PC-3 (cell line): ENCODE measurements around the gene CCDC38. TPM values are rescaled to one million over a fixed set of nuclear protein-coding genes. Genes with fewer than 3 reads are reported as not detected.
"Not testable (repeated sequence)": the region's sequence is repeated elsewhere in the genome, so short reads cannot be mapped to it uniquely, and the experiment has no call there.

Experiments
- ATAC-seq: fragments of 200-7000 bp; cut with Tn5 transposase; 2 replicates; pipeline ENCODE4 v1.9.1; 2020; ENCODE audit warnings: mild to moderate bottlenecking, moderate library complexity
- BruUV-seq: library from RNA; stranded (reverse); fragments of 400-500 nt; replicated peaks from 2 replicates; lab custom pipeline; 2021; lab: Mats Ljungman, UMichigan
- CTCF ChIA-PET: fragments of 300-600 bp; sonication (Branson Sonifier 250); formaldehyde crosslinking; loops from one replicate; lab custom pipeline; 2022; ENCODE audit warnings: antibody characterized with exemption; lab: Charles Lee
- POLR2A ChIA-PET: fragments of 300-600 bp; sonication (Branson Sonifier 250); formaldehyde crosslinking; loops from one replicate; lab custom pipeline; 2022; ENCODE audit warnings: antibody characterized with exemption; ENCODE audit not compliant: unreplicated experiment; lab: Charles Lee
- DNase-seq: peaks from one replicate; pipeline ENCODE4 v3.0.0-alpha.2; 2015
- H2AFZ ChIP-seq: fragments of 300-600 bp; sonication (generic); 2 replicates; pipeline ENCODE4 v1.6.0; 2016; ENCODE audit warnings: antibody characterized with exemption, low read length
- H3F3A ChIP-seq: fragments of 300-600 bp; sonication (generic); one replicate; pipeline ENCODE4 v1.6.0; 2017; ENCODE audit warnings: antibody characterized with exemption, low read length, control low read depth, mild to moderate bottlenecking; ENCODE audit not compliant: unreplicated experiment
- H3K27ac ChIP-seq: fragments of 300-600 bp; sonication (generic); 2 replicates; pipeline ENCODE4 v1.5.1; 2016; ENCODE audit warnings: mild to moderate bottlenecking, low read length
- H3K27me3 ChIP-seq: fragments of 300-600 bp; sonication (generic); 2 replicates; pipeline ENCODE4 v1.6.1; 2016; ENCODE audit warnings: low read length, mixed read lengths
- H3K36me3 ChIP-seq: fragments of 300-600 bp; sonication (generic); 2 replicates; pipeline ENCODE4 v1.6.1; 2016; ENCODE audit warnings: low read depth, mixed run types, low read length, mixed read lengths
- H3K4me1 ChIP-seq: fragments of 300-600 bp; sonication (generic); 2 replicates; pipeline ENCODE4 v1.5.1; 2016; ENCODE audit warnings: low read length; ENCODE audit not compliant: insufficient read depth
- H3K4me2 ChIP-seq: fragments of 300-600 bp; sonication (generic); 2 replicates; pipeline ENCODE4 v1.6.0; 2016; ENCODE audit warnings: low read length
- H3K4me3 ChIP-seq: fragments of 300-600 bp; sonication (generic); 2 replicates; pipeline ENCODE4 v1.5.1; 2016; ENCODE audit warnings: mild to moderate bottlenecking, low read length, mixed read lengths
- H3K79me2 ChIP-seq: fragments of 300-600 bp; sonication (generic); 2 replicates; pipeline ENCODE4 v1.6.1; 2017; ENCODE audit warnings: low read length, mixed read lengths
- H3K9ac ChIP-seq: fragments of 300-600 bp; sonication (generic); 2 replicates; pipeline ENCODE4 v1.6.0; 2016; ENCODE audit warnings: mild to moderate bottlenecking, low read length
- H3K9me2 ChIP-seq: fragments of 300-600 bp; sonication (generic); replicated peaks from 2 replicates; pipeline ENCODE4 v1.6.1; 2016; ENCODE audit warnings: mixed run types, low read length, mixed read lengths
- H3K9me3 ChIP-seq: fragments of 300-600 bp; sonication (generic); 2 replicates; pipeline ENCODE4 v1.6.1; 2016; ENCODE audit warnings: low read length, mixed read lengths
- H4K20me1 ChIP-seq: fragments of 300-600 bp; sonication (generic); 2 replicates; pipeline ENCODE4 v1.6.1; 2016; ENCODE audit warnings: low read length, mixed read lengths
- EZH2 ChIP-seq: fragments of 300-600 bp; sonication (generic); IDR thresholded peaks from one replicate; pipeline ENCODE4 v1.6.1; 2017; ENCODE audit warnings: antibody characterized with exemption, mild to moderate bottlenecking, low read length; ENCODE audit not compliant: unreplicated experiment
- EZH2phosphoT487 ChIP-seq: fragments of 300-600 bp; sonication (generic); IDR thresholded peaks from 2 replicates; pipeline ENCODE4 v1.6.1; 2018; ENCODE audit warnings: mild to moderate bottlenecking, antibody characterized with exemption, low read length, borderline replicate concordance
- intact Hi-C: fragments of 100-400 bp; cut with micrococcal nuclease; formaldehyde crosslinking; loops from 2 replicates; pipeline ENCODE4 v1.9.0; 2023
- total RNA-seq: library from RNA; depleted of rRNA; stranded (reverse); fragments of >200 nt; gene quantifications from 2 replicates; pipeline ENCODE4 v1.2.3, GENCODE V29; 2014
- TF ChIP-seq, protein P1 (sequence below): fragments of 300-600 bp; sonication (generic); conservative IDR thresholded peaks from 2 replicates; pipeline ENCODE4 v1.5.1; 2017; ENCODE audit warnings: antibody characterized with exemption, low read depth, mild to moderate bottlenecking, low read length

The CCDC38 gene
- total RNA-seq, 1 experiment from 2014 or later = not detected

- Histone ChIP-seq H3K27me3 (no peaks in the 10 kb centered on the region), H3K9ac (no peak overlapping the region), H3K9me3 (no peaks in the 10 kb centered on the region), H3K9me2 (no peaks in the 10 kb centered on the region), H3F3A (no peaks in the 10 kb centered on the region), H3K4me1 (no peaks in the 10 kb centered on the region), H4K20me1 (no peaks in the 10 kb centered on the region), H3K27ac (no peak overlapping the region), H3K4me3 (no peak overlapping the region), H3K4me2 (no peak overlapping the region), H3K79me2 (no peaks in the 10 kb centered on the region), H3K36me3 (no peaks in the 10 kb centered on the region), H2AFZ (no peak overlapping the region)
- no TSS peak for BruUV-seq
- no peak for DNase-seq
- ATAC-seq = no peak
- ChIA-PET CTCF (no interaction called here), POLR2A (no interaction called here)
- no peak for TF ChIP-seq EZH2
- TF ChIP-seq EZH2phosphoT487 = no peak
- TF ChIP-seq, protein P1, sequence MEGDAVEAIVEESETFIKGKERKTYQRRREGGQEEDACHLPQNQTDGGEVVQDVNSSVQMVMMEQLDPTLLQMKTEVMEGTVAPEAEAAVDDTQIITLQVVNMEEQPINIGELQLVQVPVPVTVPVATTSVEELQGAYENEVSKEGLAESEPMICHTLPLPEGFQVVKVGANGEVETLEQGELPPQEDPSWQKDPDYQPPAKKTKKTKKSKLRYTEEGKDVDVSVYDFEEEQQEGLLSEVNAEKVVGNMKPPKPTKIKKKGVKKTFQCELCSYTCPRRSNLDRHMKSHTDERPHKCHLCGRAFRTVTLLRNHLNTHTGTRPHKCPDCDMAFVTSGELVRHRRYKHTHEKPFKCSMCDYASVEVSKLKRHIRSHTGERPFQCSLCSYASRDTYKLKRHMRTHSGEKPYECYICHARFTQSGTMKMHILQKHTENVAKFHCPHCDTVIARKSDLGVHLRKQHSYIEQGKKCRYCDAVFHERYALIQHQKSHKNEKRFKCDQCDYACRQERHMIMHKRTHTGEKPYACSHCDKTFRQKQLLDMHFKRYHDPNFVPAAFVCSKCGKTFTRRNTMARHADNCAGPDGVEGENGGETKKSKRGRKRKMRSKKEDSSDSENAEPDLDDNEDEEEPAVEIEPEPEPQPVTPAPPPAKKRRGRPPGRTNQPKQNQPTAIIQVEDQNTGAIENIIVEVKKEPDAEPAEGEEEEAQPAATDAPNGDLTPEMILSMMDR = no peak
- intact Hi-C loops = no loop called here
Measured at GRCh38 chr12:95974358-95974757, 31.9 kb upstream of the CCDC38 start.

GRCh38 chr12:95972832-95973456 is 30.5 kb upstream of the CCDC38 start:
- H3K9ac ChIP-seq = no peak overlapping the region
- H3K9me3 ChIP-seq = no peaks in the 10 kb centered on the region
- H3K4me3 ChIP-seq = no peak overlapping the region
- DNase-seq = no peak
- no peak for ATAC-seq
- H3K9me2 ChIP-seq = no peaks in the 10 kb centered on the region
- no peaks in the 10 kb centered on the region for H4K20me1 ChIP-seq
- H3K79me2 ChIP-seq = no peaks in the 10 kb centered on the region
- no peaks in the 10 kb centered on the region for H3K36me3 ChIP-seq
- no TSS peak for BruUV-seq
- H3K4me1 ChIP-seq = no peaks in the 10 kb centered on the region
- intact Hi-C loops = no loop called here
- CTCF ChIA-PET = no interaction called here
- no peak overlapping the region for H2AFZ ChIP-seq
- no peak overlapping the region for H3K27ac ChIP-seq
- H3F3A ChIP-seq = no peaks in the 10 kb centered on the region
- TF ChIP-seq EZH2 (no peak), EZH2phosphoT487 (no peak)
- TF ChIP-seq, protein P1 = no peak
- POLR2A ChIA-PET = interaction anchor here (0.7 kb wide), 1 partner anchor 402 kb away, joined by 6 read pairs; no protein-coding TSS in a partner anchor
- no peaks in the 10 kb centered on the region for H3K27me3 ChIP-seq
- no peak overlapping the region for H3K4me2 ChIP-seq

DNA sequence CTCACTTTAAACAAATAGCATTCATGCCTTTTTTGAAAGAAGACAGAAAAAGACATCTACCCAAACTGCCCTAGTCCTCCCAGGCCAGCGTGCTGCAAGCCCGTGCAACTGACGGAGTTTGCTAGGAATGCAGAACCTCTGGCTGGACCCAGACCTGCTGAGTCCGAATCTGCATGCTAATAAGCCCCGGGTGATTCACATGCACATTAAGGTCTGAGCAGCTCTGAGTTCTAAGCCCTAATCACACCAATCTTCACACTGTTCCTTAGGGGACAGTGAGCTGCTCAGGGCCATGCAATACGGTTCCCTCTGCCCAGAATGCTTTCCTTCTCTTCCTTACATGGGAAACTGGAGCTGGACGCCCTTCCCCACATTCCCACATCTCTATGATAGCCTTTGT is 28.5 kb upstream of the CCDC38 start:
- H4K20me1 ChIP-seq = no peaks in the 10 kb centered on the region
- no peak overlapping the region for H3K4me2 ChIP-seq
- ATAC-seq (no peak), DNase-seq (no peak)
- no peak overlapping the region for H2AFZ ChIP-seq
- H3K27me3 ChIP-seq = no peaks in the 10 kb centered on the region
- no peaks in the 10 kb centered on the region for H3K9me3 ChIP-seq
- H3F3A ChIP-seq = no peaks in the 10 kb centered on the region
- intact Hi-C loops = no loop called here
- BruUV-seq = no TSS peak
- no peaks in the 10 kb centered on the region for H3K79me2 ChIP-seq
- no peak overlapping the region for H3K4me3 ChIP-seq
- no peak overlapping the region for H3K27ac ChIP-seq
- ChIA-PET POLR2A (no interaction called here), CTCF (interaction anchor here (0.6 kb wide), 1 partner anchor 49 kb away, joined by 3 read pairs; no protein-coding TSS in a partner anchor)
- no peaks in the 10 kb centered on the region for H3K4me1 ChIP-seq
- no peaks in the 10 kb centered on the region for H3K36me3 ChIP-seq
- TF ChIP-seq EZH2phosphoT487 = no peak
- TF ChIP-seq, protein P1 = no peak
- TF ChIP-seq EZH2 = no peak
- H3K9ac ChIP-seq = no peak overlapping the region
- no peaks in the 10 kb centered on the region for H3K9me2 ChIP-seq

DNA sequence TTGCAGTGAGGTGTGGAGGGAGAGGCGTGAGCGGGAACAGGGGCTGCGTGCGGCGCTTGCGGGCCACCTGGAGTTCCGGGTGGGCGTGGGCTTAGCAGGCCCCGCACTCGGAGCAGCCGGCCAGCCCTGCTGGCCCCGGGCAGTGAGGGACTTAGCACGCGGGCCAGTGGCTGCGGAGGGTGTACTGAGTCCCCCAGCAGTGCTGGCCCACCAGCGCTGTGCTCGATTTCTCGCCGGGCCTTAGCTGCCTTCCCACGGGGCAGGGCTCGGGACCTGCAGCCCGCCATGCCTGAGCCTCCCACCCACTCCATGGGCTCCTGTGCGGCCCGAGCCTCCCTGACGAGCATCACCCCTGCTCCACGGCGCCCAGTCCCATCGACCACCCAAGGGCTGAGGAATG is 26.7 kb upstream of the CCDC38 start:
- H3K27me3 ChIP-seq, H3K4me2 ChIP-seq, intact Hi-C loops, H3K36me3 ChIP-seq, H3F3A ChIP-seq, DNase-seq, H4K20me1 ChIP-seq, BruUV-seq, H3K27ac ChIP-seq, H3K9me2 ChIP-seq, H3K4me1 ChIP-seq, H3K4me3 ChIP-seq, H3K9ac ChIP-seq, CTCF ChIA-PET, H2AFZ ChIP-seq, ATAC-seq, H3K9me3 ChIP-seq, H3K79me2 ChIP-seq: not testable (repeated sequence)
- POLR2A ChIA-PET = interaction anchor here (0.6 kb wide), 1 partner anchor 7 kb away, joined by 13 read pairs; no protein-coding TSS in a partner anchor
